NT2/D1 (cell line): ENCODE results near the gene MYH1.

Source experiments
- DNase-seq: peaks from one replicate; pipeline ENCODE4 v3.0.0-alpha.2; 2011; ENCODE audit warnings: low read depth, low spot score
- H3K27me3 ChIP-seq: 2 replicates; pipeline ENCODE4 v1.6.0; 2011; ENCODE audit warnings: mild to moderate bottlenecking; ENCODE audit not compliant: insufficient read length, insufficient read depth
- H3K36me3 ChIP-seq: 2 replicates; pipeline ENCODE4 v1.6.1; 2011; ENCODE audit warnings: mild to moderate bottlenecking, low read length, mixed read lengths; ENCODE audit not compliant: insufficient read depth, insufficient read length
- H3K4me1 ChIP-seq: 2 replicates; pipeline ENCODE4 v1.5.1; 2011; ENCODE audit not compliant: insufficient read depth, insufficient read length
- H3K4me3 ChIP-seq: 2 replicates; pipeline ENCODE4 v1.5.1; 2011; ENCODE audit warnings: low read depth; ENCODE audit not compliant: insufficient read length
- H3K9ac ChIP-seq: 2 replicates; pipeline ENCODE4 v1.6.0; 2011; ENCODE audit warnings: low read depth; ENCODE audit not compliant: insufficient read length
- H3K9me3 ChIP-seq: 2 replicates; pipeline ENCODE4 v1.5.1; 2011; ENCODE audit warnings: mild to moderate bottlenecking, low read length; ENCODE audit not compliant: insufficient read depth
- SUZ12 ChIP-seq: IDR thresholded peaks from 2 replicates; pipeline ENCODE4 v1.6.1; 2011; ENCODE audit not compliant: insufficient read length, insufficient read depth; ENCODE audit errors: extremely low read depth
- YY1 ChIP-seq: IDR thresholded peaks from 2 replicates; pipeline ENCODE4 v1.6.1; 2011; ENCODE audit not compliant: insufficient read length, insufficient read depth
- ZNF274 ChIP-seq: IDR thresholded peaks from 2 replicates; pipeline ENCODE4 v1.6.1; 2011; ENCODE audit warnings: mild to moderate bottlenecking, low read depth, low read length

MYH1 gene

DNA sequence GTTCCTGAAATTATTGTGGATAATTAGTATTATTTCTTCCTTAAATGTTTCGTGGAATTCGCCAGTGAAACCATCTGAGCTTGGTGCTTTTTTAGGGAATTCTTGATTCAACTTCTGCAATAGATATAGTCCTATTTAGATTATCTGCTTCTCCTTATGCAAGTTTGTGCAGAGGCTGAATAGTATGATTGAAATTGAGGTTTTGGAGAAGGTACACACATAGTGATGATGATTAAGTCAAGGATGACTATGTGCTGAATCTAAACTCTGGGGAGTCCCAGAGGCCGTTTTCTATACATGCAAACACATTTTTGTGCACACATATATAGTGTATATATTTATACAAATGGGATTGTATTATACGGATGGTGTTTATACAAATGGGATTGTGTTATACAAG is 43.8 kb downstream of the MYH1 start:
- H3K4me1 ChIP-seq: no peaks in the 10 kb centered on the region
- no peak for DNase-seq
- H3K4me3 ChIP-seq: no peak overlapping the region
- no peaks in the 10 kb centered on the region for H3K36me3 ChIP-seq
- H3K27me3 ChIP-seq: no peaks in the 10 kb centered on the region
- no peak for TF ChIP-seq SUZ12
- no peak for TF ChIP-seq YY1
- TF ChIP-seq ZNF274: no peak
- no peak overlapping the region for H3K9ac ChIP-seq
- H3K9me3 ChIP-seq: no peaks in the 10 kb centered on the region

DNA sequence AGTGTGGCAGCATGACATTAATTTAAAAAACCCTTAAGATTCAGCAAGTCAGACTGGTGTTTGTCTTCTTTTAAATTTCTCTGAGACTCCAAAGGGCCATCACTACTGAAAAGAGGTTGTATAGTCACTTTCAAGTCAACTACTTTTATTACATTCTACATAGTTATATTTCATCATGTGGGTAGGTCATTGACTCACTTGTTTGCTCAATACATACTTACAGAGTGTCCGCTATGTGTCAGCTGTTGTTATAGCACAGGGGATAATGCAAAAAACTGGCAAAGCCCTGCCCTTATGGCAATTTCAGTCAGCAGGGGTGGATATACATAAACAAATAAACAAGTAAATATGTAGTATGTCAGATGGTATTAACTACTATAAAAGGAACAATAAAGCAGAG is 46.5 kb downstream of the MYH1 start:
- H3K9me3 ChIP-seq: no peaks in the 10 kb centered on the region
- no peak for DNase-seq
- no peak overlapping the region for H3K9ac ChIP-seq
- H3K36me3 ChIP-seq: no peaks in the 10 kb centered on the region
- no peaks in the 10 kb centered on the region for H3K4me1 ChIP-seq
- TF ChIP-seq SUZ12: no peak
- no peak for TF ChIP-seq YY1
- no peaks in the 10 kb centered on the region for H3K27me3 ChIP-seq
- H3K4me3 ChIP-seq: no peak overlapping the region

DNA sequence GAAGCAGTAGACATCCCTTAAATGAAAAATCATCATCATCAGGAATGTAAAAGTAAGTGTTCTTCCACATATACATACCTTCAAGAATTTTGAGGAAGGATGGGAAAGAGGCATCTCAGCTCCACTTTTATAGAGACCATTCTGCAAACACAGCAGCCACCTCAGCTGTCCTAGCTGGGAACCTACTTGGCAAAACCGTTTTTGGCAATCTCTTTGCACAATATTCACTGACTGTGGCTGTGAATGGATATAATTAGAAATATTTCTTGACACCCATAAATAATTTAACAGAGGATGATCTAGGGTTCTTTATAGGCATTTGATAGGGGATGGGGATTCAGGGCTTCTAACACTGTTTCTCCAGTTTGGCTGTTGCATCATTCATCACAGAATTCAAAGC is 48.9 kb downstream of the MYH1 start, which contains the start of gene MYH4:
Gene MYH4, minus strand, starts transcription at position 101 of the 400 bp plus-strand sequence. CDS start 2,814 bp downstream, outside the sequence.
- Histone ChIP-seq H3K36me3 (no peaks in the 10 kb centered on the region), H3K4me1 (no peaks in the 10 kb centered on the region), H3K9ac (no peak within 1 kb of the TSS), H3K27me3 (no peaks in the 10 kb centered on the region), H3K4me3 (no peak within 1 kb of the TSS), H3K9me3 (no peaks in the 10 kb centered on the region)
- DNase-seq: no peak
- TF ChIP-seq YY1 (no peak), SUZ12 (no peak), ZNF274 (no peak)

DNA sequence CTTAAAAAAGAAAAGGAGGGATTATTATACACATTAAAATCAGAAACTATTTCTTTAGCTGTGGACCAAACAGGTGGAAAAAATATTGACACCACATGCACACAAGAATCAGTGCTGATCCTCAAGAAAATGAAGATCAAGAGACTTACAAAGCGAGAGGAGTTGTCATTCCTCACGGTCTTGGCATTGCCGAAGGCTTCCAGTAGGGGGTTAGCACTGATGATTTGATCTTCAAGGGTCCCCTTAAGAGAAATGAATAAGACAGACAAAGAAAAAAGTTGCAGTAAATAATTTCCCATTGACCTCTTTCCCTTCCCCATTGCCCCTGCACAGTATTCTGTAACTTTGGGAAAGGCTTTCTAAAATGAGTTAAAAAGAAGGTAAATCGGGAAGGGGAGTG is 54.9 kb downstream of the MYH1 start:
- no peak for TF ChIP-seq YY1
- no peak for TF ChIP-seq SUZ12
- TF ChIP-seq ZNF274: no peak
- no peak overlapping the region for H3K9ac ChIP-seq
- H3K9me3 ChIP-seq: no peaks in the 10 kb centered on the region
- no peaks in the 10 kb centered on the region for H3K36me3 ChIP-seq
- DNase-seq: no peak
- H3K4me1 ChIP-seq: no peaks in the 10 kb centered on the region
- H3K27me3 ChIP-seq: no peaks in the 10 kb centered on the region
- no peak overlapping the region for H3K4me3 ChIP-seq

DNA sequence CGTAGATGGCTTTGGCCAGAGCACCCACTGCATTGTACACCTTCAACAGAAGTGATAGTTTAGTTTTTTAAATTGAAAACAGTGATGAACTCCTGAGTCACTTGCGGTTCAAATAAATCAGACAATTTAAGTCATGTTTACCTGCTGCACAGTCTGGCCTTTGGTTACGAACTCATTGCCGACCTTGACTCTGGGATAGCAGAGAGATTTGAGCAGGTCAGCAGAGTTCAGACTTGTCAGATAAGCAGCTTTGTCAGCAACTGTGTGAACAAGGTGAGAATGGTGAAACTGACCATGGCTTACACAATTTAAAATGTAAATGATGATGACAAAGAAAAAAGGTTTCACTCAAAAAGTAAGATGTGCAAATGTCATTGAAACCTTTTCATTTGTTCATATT is 58.3 kb downstream of the MYH1 start:
- H3K36me3 ChIP-seq: no peaks in the 10 kb centered on the region
- no peak overlapping the region for H3K4me3 ChIP-seq
- H3K27me3 ChIP-seq: no peaks in the 10 kb centered on the region
- H3K9me3 ChIP-seq: no peaks in the 10 kb centered on the region
- DNase-seq: no peak
- no peaks in the 10 kb centered on the region for H3K4me1 ChIP-seq
- no peak overlapping the region for H3K9ac ChIP-seq
- TF ChIP-seq ZNF274: no peak
- TF ChIP-seq YY1: no peak
- no peak for TF ChIP-seq SUZ12

DNA sequence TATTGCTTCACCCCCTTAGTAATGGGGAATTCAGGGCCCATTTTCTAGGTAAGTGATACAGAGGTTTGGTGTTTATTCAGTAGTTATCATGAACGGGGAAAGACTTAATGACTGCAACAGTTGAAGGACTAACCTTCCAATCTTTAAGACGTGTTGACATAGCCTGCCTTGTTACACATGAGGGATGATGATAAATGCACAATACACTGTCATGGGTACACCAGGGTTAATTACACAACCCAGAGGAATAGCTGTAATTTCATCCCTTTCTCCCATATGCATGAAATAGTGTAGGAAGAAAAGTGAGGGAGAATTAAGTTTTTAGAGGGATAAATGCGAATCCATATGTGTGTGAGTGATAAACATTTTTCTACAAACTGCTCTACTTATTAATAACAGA is 59.6 kb downstream of the MYH1 start:
- no peak overlapping the region for H3K4me3 ChIP-seq
- no peak overlapping the region for H3K9ac ChIP-seq
- no peaks in the 10 kb centered on the region for H3K27me3 ChIP-seq
- no peak for DNase-seq
- H3K9me3 ChIP-seq: no peaks in the 10 kb centered on the region
- TF ChIP-seq SUZ12 (no peak), YY1 (no peak), ZNF274 (no peak)
- H3K36me3 ChIP-seq: no peaks in the 10 kb centered on the region
- H3K4me1 ChIP-seq: no peaks in the 10 kb centered on the region

DNA sequence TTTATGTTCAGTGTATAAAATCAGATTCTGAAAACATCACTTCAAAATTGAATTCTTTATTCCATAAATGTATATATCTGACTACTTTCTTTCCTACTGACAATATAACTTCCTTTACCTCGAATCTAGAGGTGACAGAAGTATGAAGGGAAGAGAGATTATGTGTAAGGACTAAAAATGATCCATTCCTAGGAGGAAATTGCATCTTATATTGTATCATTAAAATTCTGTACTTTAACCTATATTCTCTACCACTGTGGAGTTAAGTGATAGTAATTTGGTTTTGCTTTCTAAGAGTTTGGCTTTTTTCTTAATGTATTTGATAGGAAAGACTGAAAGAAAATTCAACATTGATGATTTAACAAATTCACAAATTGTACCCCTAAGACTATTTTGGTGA is 60.4 kb downstream of the MYH1 start:
- TF ChIP-seq SUZ12: no peak
- no peak for DNase-seq
- no peaks in the 10 kb centered on the region for H3K4me1 ChIP-seq
- H3K9me3 ChIP-seq: no peaks in the 10 kb centered on the region
- no peaks in the 10 kb centered on the region for H3K27me3 ChIP-seq
- H3K36me3 ChIP-seq: no peaks in the 10 kb centered on the region
- no peak overlapping the region for H3K9ac ChIP-seq
- no peak overlapping the region for H3K4me3 ChIP-seq
